GM23338 (cell line): ENCODE measurements around the gene GALNT9. TPM values are rescaled to one million over a fixed set of nuclear protein-coding genes. Genes with fewer than 3 reads are reported as not detected.

ENCODE experiments used
- ATAC-seq: fragments of 200-7000 bp; cut with Tn5 transposase; 3 replicates; pipeline ENCODE4 v1.9.1; 2020
- DNase-seq: peaks from one replicate; pipeline ENCODE4 v3.0.0-alpha.2; 2015; ENCODE audit warnings: low spot score
- H2AFZ ChIP-seq: fragments of 200-600 bp; sonication (generic); 2 replicates; pipeline ENCODE4 v1.8.0; 2016; ENCODE audit warnings: antibody characterized with exemption, mild to moderate bottlenecking, moderate library complexity
- H3F3A ChIP-seq: fragments of 200-600 bp; sonication (generic); replicated peaks from 2 replicates; pipeline ENCODE4 v1.8.0; 2017; ENCODE audit warnings: antibody characterized with exemption, mixed run types, low read depth
- H3K27ac ChIP-seq: fragments of 200-600 bp; sonication (generic); 2 replicates; pipeline ENCODE4 v1.6.1; 2016; ENCODE audit warnings: low read depth
- H3K27me3 ChIP-seq: fragments of 200-600 bp; sonication (generic); 2 replicates; pipeline ENCODE4 v1.8.0; 2016; ENCODE audit warnings: mild to moderate bottlenecking, mixed run types, moderate library complexity; ENCODE audit not compliant: insufficient read depth
- H3K36me3 ChIP-seq: fragments of 200-600 bp; sonication (generic); 2 replicates; pipeline ENCODE4 v1.8.0; 2016; ENCODE audit warnings: mild to moderate bottlenecking; ENCODE audit not compliant: insufficient read depth
- H3K4me1 ChIP-seq: fragments of 200-600 bp; sonication (generic); 2 replicates; pipeline ENCODE4 v1.8.0; 2016; ENCODE audit warnings: mild to moderate bottlenecking, moderate library complexity; ENCODE audit not compliant: insufficient read depth
- H3K4me2 ChIP-seq: fragments of 200-600 bp; sonication (generic); 2 replicates; pipeline ENCODE4 v1.7.1; 2017; ENCODE audit warnings: mixed run types
- H3K4me3 ChIP-seq: fragments of 200-600 bp; sonication (generic); 2 replicates; pipeline ENCODE4 v1.6.1; 2016; ENCODE audit warnings: mixed run types
- H3K79me2 ChIP-seq: fragments of 200-600 bp; sonication (generic); replicated peaks from 2 replicates; pipeline ENCODE4 v1.8.0; 2017; ENCODE audit warnings: mild to moderate bottlenecking; ENCODE audit not compliant: insufficient read depth
- H3K9me2 ChIP-seq: fragments of 200-600 bp; sonication (generic); 2 replicates; pipeline ENCODE4 v1.8.0; 2017; ENCODE audit not compliant: insufficient read depth
- H4K20me1 ChIP-seq: fragments of 200-600 bp; sonication (generic); replicated peaks from 2 replicates; pipeline ENCODE4 v1.8.0; 2017; ENCODE audit warnings: mild to moderate bottlenecking; ENCODE audit not compliant: insufficient read depth
- H3K27ac Mint-ChIP-seq: 2 replicates; pipeline ENCODE4 v1.8.0; 2020; ENCODE audit warnings: inconsistent platforms, mild to moderate bottlenecking, moderate library complexity, mixed read lengths
- H3K27me3 Mint-ChIP-seq: 3 replicates; pipeline ENCODE4 v1.8.0; 2022; ENCODE audit warnings: low read depth, mild to moderate bottlenecking, moderate library complexity, mixed read lengths, inconsistent platforms; ENCODE audit not compliant: insufficient read depth, poor library complexity
- H3K36me3 Mint-ChIP-seq: 3 replicates; pipeline ENCODE4 v1.8.0; 2021; ENCODE audit warnings: low read depth, mild to moderate bottlenecking, inconsistent platforms, moderate library complexity, mixed read lengths
- H3K4me1 Mint-ChIP-seq: 3 replicates; pipeline ENCODE4 v1.8.0; 2020; ENCODE audit warnings: mild to moderate bottlenecking, inconsistent platforms, mixed read lengths
- H3K4me3 Mint-ChIP-seq: 3 replicates; pipeline ENCODE4 v1.8.0; 2021; ENCODE audit warnings: moderate library complexity, mild to moderate bottlenecking, inconsistent platforms, mixed read lengths
- H3K9me3 Mint-ChIP-seq: 3 replicates; pipeline ENCODE4 v1.8.0; 2020; ENCODE audit warnings: moderate library complexity, mild to moderate bottlenecking, inconsistent platforms, mixed read lengths
- CREB1 ChIP-seq: fragments of 250-450 bp; sonication (Bioruptor Pico); IDR thresholded peaks from 2 replicates; pipeline ENCODE4 v1.5.0; 2020; ENCODE audit warnings: low read depth, mild to moderate bottlenecking, moderate library complexity
- EZH2 ChIP-seq: fragments of 200-600 bp; sonication (generic); IDR thresholded peaks from one replicate; pipeline ENCODE4 v1.8.0; 2017; ENCODE audit warnings: antibody characterized with exemption, mild to moderate bottlenecking, low read depth; ENCODE audit not compliant: unreplicated experiment
- NANOG ChIP-seq: IDR thresholded peaks from 2 replicates; pipeline ENCODE4 v1.6.1; 2016; ENCODE audit warnings: antibody characterized with exemption, borderline replicate concordance
- POLR2AphosphoS5 ChIP-seq: IDR thresholded peaks from 2 replicates; pipeline ENCODE4 v1.6.1; 2016; ENCODE audit warnings: antibody characterized with exemption, low read depth
- STAT1 ChIP-seq: IDR thresholded peaks from one replicate; pipeline ENCODE4 v1.6.1; 2016; ENCODE audit warnings: antibody characterized with exemption; ENCODE audit not compliant: unreplicated experiment
- ZNF331 ChIP-seq: fragments of 250-450 bp; sonication (Bioruptor Pico); IDR thresholded peaks from 2 replicates; pipeline ENCODE4 v1.5.0; 2020; ENCODE audit warnings: low read depth, mild to moderate bottlenecking, moderate library complexity
- polyA plus RNA-seq: library from polyadenylated mRNA; unstranded; fragments of >200 nt; fragmentation: Nextera tagmentation; extraction: Ambion mirVana; gene quantifications from 2 replicates; pipeline ENCODE4 v1.2.1, GENCODE V29; 2016
- total RNA-seq: library from RNA; depleted of rRNA; stranded (reverse); fragments of >200 nt; shearing (Covaris generic); gene quantifications from 2 replicates; pipeline ENCODE4 v1.2.3, GENCODE V29; 2014
- TF ChIP-seq, protein P1 (sequence below), 2 experiments: fragments of 200-600 bp in 1 of 2; sonication (generic) in 1 of 2; conservative IDR thresholded peaks; 2 replicates each; pipeline versions ENCODE4 v1.5.1 to v1.6.1; 2016 to 2017; ENCODE audit warnings: antibody characterized with exemption in 2 of 2, low read depth in 2 of 2, mild to moderate bottlenecking in 2 of 2, moderate library complexity in 1 of 2
- TF ChIP-seq, protein P2 (sequence below): fragments of 250-450 bp; sonication (Bioruptor Pico); IDR thresholded peaks from 2 replicates; pipeline ENCODE4 v1.5.0; 2020; ENCODE audit warnings: mild to moderate bottlenecking, moderate library complexity
- TF ChIP-seq, protein P3 (sequence below): IDR thresholded peaks from 2 replicates; pipeline ENCODE4 v1.6.1; 2016; ENCODE audit warnings: antibody characterized with exemption

Gene GALNT9
- total and polyA plus RNA-seq, 2 experiments from 2014 or later, result 0.81 to 2.5 TPM

DNA sequence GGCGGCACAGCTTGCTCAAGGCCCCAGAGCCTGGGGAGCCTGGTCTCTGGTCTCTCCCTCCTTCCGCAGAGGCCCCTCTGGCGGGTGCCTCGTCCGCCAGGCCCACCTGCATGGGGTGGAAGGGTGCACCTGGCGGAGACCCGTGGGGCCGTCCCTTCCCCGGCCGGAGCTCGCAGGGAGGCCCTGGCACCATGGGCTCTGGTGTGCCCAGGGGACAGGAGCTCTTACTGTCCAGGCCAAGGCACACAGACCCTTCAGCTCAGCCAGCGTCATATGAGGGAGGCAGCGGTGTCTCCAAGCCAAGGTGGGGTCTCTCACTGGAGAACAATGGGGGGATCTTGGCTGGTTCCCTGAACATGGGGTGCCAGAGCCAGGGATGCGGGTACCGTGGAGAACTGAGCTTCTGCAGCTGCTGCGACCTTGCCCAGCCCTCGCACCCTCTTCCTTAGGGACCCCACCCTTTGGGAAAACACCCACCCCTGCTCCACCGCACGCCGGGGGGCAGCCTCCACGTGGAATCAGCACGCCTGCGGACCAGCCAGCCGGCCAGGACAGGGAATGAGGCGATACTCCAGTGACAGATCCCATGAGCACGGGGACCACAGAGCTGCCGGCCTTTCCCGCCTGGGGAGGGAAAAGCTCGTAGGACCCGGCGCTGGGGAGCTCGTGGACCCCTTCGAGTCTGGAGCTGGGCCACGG lies 25.7 kb upstream of the GALNT9 start:
- H3K27ac Mint-ChIP-seq, result no peak overlapping the region

DNA sequence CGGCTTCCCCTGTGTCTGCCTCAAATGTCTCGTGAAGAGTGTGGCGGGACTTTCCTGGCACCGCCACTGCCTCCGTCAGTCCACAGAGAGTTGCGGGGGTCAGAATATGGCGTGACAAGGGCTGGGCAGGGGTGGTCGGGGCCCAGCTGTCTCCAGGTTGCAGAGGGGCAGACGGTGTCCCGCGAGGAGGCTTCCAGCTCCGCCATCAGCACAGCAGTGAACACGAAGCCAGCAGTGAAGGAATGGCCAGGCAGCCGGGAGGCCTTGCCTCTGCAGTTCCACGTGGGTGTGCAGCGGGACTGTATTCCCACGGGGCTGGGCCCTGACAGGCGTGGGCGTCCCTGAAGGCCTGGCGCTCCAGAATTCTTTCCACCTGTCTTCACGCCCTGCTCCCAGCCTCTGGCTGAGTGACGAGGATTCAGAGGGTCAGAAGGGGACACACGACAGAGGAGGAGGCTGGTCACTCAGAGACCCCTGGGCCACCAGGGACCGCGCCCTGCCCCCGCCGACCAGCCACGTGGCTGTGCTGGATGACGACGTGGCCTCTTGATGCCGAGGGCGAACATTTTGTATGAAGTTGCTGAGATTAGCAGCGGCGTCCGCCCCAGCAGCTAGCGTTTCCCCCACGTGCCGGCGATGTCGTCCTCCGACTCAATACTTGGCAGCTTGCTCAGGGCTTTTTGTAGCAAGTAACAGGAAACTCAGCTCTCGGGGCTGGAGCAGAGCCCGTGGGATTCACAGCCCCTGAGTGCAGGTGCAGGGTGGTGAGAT lies 25.0 kb upstream of the GALNT9 start:
- no peak for DNase-seq
- no peaks in the 10 kb centered on the region for H3F3A ChIP-seq
- no peak overlapping the region for H3K4me3 Mint-ChIP-seq
- peaks cover 12% of the 10 kb centered on the region; the same call in 2 of the 3 replicates for H3K4me1 Mint-ChIP-seq
- peaks cover 3% of the 10 kb centered on the region; the same call in 2 of the 3 replicates for H3K36me3 Mint-ChIP-seq
- peaks cover 9% of the 10 kb centered on the region; the same call in 2 of the 3 replicates for H3K9me3 Mint-ChIP-seq
- no peaks in the 10 kb centered on the region for H3K4me1 ChIP-seq
- H3K4me2 ChIP-seq, result no peak overlapping the region
- no peaks in the 10 kb centered on the region; the same call in 1 of the 2 replicates for H4K20me1 ChIP-seq
- H3K27me3 Mint-ChIP-seq, result peaks cover 31% of the 10 kb centered on the region
- H2AFZ ChIP-seq, result no peak overlapping the region
- no peak for ATAC-seq
- H3K36me3 ChIP-seq, result no peaks in the 10 kb centered on the region
- H3K27ac Mint-ChIP-seq, result no peak overlapping the region
- no peaks in the 10 kb centered on the region for H3K9me2 ChIP-seq
- H3K27ac ChIP-seq, result no peak overlapping the region
- no peaks in the 10 kb centered on the region for H3K27me3 ChIP-seq
- H3K4me3 ChIP-seq, result no peak overlapping the region
- H3K79me2 ChIP-seq, result no peaks in the 10 kb centered on the region
- TF ChIP-seq, protein P1, sequence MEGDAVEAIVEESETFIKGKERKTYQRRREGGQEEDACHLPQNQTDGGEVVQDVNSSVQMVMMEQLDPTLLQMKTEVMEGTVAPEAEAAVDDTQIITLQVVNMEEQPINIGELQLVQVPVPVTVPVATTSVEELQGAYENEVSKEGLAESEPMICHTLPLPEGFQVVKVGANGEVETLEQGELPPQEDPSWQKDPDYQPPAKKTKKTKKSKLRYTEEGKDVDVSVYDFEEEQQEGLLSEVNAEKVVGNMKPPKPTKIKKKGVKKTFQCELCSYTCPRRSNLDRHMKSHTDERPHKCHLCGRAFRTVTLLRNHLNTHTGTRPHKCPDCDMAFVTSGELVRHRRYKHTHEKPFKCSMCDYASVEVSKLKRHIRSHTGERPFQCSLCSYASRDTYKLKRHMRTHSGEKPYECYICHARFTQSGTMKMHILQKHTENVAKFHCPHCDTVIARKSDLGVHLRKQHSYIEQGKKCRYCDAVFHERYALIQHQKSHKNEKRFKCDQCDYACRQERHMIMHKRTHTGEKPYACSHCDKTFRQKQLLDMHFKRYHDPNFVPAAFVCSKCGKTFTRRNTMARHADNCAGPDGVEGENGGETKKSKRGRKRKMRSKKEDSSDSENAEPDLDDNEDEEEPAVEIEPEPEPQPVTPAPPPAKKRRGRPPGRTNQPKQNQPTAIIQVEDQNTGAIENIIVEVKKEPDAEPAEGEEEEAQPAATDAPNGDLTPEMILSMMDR (conservative IDR thresholded peaks at IDR 0.05; ENCODE audit: low read depth in 2 of 2), result no peak
- TF ChIP-seq, protein P2, sequence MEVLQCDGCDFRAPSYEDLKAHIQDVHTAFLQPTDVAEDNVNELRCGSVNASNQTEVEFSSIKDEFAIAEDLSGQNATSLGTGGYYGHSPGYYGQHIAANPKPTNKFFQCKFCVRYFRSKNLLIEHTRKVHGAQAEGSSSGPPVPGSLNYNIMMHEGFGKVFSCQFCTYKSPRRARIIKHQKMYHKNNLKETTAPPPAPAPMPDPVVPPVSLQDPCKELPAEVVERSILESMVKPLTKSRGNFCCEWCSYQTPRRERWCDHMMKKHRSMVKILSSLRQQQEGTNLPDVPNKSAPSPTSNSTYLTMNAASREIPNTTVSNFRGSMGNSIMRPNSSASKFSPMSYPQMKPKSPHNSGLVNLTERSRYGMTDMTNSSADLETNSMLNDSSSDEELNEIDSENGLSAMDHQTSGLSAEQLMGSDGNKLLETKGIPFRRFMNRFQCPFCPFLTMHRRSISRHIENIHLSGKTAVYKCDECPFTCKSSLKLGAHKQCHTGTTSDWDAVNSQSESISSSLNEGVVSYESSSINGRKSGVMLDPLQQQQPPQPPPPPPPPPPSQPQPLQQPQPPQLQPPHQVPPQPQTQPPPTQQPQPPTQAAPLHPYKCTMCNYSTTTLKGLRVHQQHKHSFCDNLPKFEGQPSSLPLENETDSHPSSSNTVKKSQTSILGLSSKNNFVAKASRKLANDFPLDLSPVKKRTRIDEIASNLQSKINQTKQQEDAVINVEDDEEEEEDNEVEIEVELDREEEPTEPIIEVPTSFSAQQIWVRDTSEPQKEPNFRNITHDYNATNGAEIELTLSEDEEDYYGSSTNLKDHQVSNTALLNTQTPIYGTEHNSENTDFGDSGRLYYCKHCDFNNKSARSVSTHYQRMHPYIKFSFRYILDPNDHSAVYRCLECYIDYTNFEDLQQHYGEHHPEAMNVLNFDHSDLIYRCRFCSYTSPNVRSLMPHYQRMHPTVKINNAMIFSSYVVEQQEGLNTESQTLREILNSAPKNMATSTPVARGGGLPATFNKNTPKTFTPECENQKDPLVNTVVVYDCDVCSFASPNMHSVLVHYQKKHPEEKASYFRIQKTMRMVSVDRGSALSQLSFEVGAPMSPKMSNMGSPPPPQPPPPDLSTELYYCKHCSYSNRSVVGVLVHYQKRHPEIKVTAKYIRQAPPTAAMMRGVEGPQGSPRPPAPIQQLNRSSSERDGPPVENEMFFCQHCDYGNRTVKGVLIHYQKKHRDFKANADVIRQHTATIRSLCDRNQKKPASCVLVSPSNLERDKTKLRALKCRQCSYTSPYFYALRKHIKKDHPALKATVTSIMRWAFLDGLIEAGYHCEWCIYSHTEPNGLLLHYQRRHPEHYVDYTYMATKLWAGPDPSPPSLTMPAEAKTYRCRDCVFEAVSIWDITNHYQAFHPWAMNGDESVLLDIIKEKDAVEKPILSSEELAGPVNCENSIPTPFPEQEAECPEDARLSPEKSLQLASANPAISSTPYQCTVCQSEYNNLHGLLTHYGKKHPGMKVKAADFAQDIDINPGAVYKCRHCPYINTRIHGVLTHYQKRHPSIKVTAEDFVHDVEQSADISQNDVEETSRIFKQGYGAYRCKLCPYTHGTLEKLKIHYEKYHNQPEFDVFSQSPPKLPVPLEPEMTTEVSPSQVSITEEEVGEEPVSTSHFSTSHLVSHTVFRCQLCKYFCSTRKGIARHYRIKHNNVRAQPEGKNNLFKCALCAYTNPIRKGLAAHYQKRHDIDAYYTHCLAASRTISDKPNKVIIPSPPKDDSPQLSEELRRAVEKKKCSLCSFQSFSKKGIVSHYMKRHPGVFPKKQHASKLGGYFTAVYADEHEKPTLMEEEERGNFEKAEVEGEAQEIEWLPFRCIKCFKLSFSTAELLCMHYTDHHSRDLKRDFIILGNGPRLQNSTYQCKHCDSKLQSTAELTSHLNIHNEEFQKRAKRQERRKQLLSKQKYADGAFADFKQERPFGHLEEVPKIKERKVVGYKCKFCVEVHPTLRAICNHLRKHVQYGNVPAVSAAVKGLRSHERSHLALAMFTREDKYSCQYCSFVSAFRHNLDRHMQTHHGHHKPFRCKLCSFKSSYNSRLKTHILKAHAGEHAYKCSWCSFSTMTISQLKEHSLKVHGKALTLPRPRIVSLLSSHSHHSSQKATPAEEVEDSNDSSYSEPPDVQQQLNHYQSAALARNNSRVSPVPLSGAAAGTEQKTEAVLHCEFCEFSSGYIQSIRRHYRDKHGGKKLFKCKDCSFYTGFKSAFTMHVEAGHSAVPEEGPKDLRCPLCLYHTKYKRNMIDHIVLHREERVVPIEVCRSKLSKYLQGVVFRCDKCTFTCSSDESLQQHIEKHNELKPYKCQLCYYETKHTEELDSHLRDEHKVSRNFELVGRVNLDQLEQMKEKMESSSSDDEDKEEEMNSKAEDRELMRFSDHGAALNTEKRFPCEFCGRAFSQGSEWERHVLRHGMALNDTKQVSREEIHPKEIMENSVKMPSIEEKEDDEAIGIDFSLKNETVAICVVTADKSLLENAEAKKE (CRISPR knock-in tag), result no peak

More for the DNA sequence above, 25.7 kb upstream of the GALNT9 start:
- Histone ChIP-seq H3K27ac (no peak overlapping the region), H3K79me2 (no peaks in the 10 kb centered on the region), H4K20me1 (no peaks in the 10 kb centered on the region; the same call in 1 of the 2 replicates), H3K4me1 (no peaks in the 10 kb centered on the region), H3K27me3 (no peaks in the 10 kb centered on the region), H3K9me2 (no peaks in the 10 kb centered on the region), H2AFZ (no peak overlapping the region), H3K4me3 (no peak overlapping the region), H3K4me2 (no peak overlapping the region), H3K36me3 (no peaks in the 10 kb centered on the region), H3F3A (no peaks in the 10 kb centered on the region)
- peaks cover 13% of the 10 kb centered on the region for H3K9me3 Mint-ChIP-seq
- peaks cover 35% of the 10 kb centered on the region for H3K27me3 Mint-ChIP-seq
- no peak for ATAC-seq
- TF ChIP-seq EZH2 (no peak), STAT1 (no peak), CREB1 (CRISPR knock-in tag) (no peak), POLR2AphosphoS5 (no peak), NANOG (no peak), ZNF331 (CRISPR knock-in tag) (no peak)
- TF ChIP-seq, protein P3, sequence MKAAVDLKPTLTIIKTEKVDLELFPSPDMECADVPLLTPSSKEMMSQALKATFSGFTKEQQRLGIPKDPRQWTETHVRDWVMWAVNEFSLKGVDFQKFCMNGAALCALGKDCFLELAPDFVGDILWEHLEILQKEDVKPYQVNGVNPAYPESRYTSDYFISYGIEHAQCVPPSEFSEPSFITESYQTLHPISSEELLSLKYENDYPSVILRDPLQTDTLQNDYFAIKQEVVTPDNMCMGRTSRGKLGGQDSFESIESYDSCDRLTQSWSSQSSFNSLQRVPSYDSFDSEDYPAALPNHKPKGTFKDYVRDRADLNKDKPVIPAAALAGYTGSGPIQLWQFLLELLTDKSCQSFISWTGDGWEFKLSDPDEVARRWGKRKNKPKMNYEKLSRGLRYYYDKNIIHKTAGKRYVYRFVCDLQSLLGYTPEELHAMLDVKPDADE, result no peak
- H3K4me3 Mint-ChIP-seq, result no peak overlapping the region
- H3K4me1 Mint-ChIP-seq, result peaks cover 12% of the 10 kb centered on the region; the same call in 2 of the 3 replicates
- H3K36me3 Mint-ChIP-seq, result peaks cover 6% of the 10 kb centered on the region; the same call in 2 of the 3 replicates
- DNase-seq, result no peak
